HG02642 (cell line): ENCODE data around the gene ANKRD29.
"Not testable (repeated sequence)": the region's sequence is repeated elsewhere in the genome, so short reads cannot be mapped to it uniquely, and the experiment has no call there.

Source experiments
- ATAC-seq: cut with Tn5 transposase; IDR thresholded peaks from one replicate; pipeline ENCODE4 v1.9.1; 2021; ENCODE audit warnings: mild to moderate bottlenecking; ENCODE audit not compliant: unreplicated experiment, poor library complexity

Gene ANKRD29

GRCh38 chr18:23648456-23648855 lies 14.3 kb downstream of the ANKRD29 start:
- no peak for ATAC-seq

- no peak for ATAC-seq
These were observed 16.4 kb downstream of the ANKRD29 start for GRCh38 chr18:23646282-23646681.

- no peak for ATAC-seq
These were observed 17.0 kb downstream of the ANKRD29 start for GRCh38 chr18:23645568-23646175.

GRCh38 chr18:23643815-23644490 lies 18.8 kb downstream of the ANKRD29 start:
- no peak for ATAC-seq

GRCh38 chr18:23641937-23642666 lies 20.6 kb downstream of the ANKRD29 start:
- ATAC-seq = no peak

- ATAC-seq = no peak
These were observed 21.5 kb downstream of the ANKRD29 start for GRCh38 chr18:23641143-23641720.

GRCh38 chr18:23640052-23640451 lies 22.7 kb downstream of the ANKRD29 start:
- no peak for ATAC-seq

- not testable (repeated sequence) for ATAC-seq
These were observed 26.3 kb downstream of the ANKRD29 start for GRCh38 chr18:23636433-23636832.

GRCh38 chr18:23636071-23636399 lies 26.7 kb downstream of the ANKRD29 start:
- ATAC-seq = no peak

- no peak for ATAC-seq
These were observed 27.2 kb downstream of the ANKRD29 start for GRCh38 chr18:23635283-23636070.

GRCh38 chr18:23634692-23635091 lies 28.0 kb downstream of the ANKRD29 start:
- no peak for ATAC-seq

GRCh38 chr18:23632615-23633014 lies 30.1 kb downstream of the ANKRD29 start:
- ATAC-seq = no peak

- ATAC-seq = no peak
These were observed 31.0 kb downstream of the ANKRD29 start for GRCh38 chr18:23631746-23632145.

- ATAC-seq = no peak
These were observed 31.4 kb downstream of the ANKRD29 start for GRCh38 chr18:23631312-23631711.

- peak; percentile 72 for ATAC-seq
These were observed 33.2 kb downstream of the ANKRD29 start for GRCh38 chr18:23629444-23629946.

GRCh38 chr18:23627970-23628369 lies 34.7 kb downstream of the ANKRD29 start:
- no peak for ATAC-seq

GRCh38 chr18:23627321-23627720 lies 35.4 kb downstream of the ANKRD29 start:
- ATAC-seq = no peak

- no peak for ATAC-seq
These were observed 36.0 kb downstream of the ANKRD29 start for GRCh38 chr18:23626451-23627279.

- ATAC-seq = no peak
These were observed 39.7 kb downstream of the ANKRD29 start for GRCh38 chr18:23623040-23623439.
